ENCODE data around the gene ZFAND3. TPM values are rescaled to one million over a fixed set of nuclear protein-coding genes. Genes with fewer than 3 reads are reported as not detected.

ZFAND3 gene
- total RNA-seq, 1 donor from 2014 or later, result 56.3 TPM

GRCh38 chr6:37784585-37784967 lies 35.0 kb upstream of the ZFAND3 start:
- H3K36me3 Mint-ChIP-seq (ENCODE audit: low read depth), result no peaks in the 10 kb centered on the region
- POLR2A ChIA-PET, result no interaction called here
- no peak for DNase-seq
- peaks cover 19% of the 10 kb centered on the region for H3K4me1 Mint-ChIP-seq
- peak overlapping the region; percentile 81 for H3K4me3 Mint-ChIP-seq
- no peak overlapping the region for H3K27ac Mint-ChIP-seq
- CTCF ChIA-PET, result no interaction called here
- intact Hi-C loops (cut with micrococcal nuclease), result no loop called here
- no peak for TF ChIP-seq CTCF (IDR thresholded peaks at IDR 0.05)
- no peaks in the 10 kb centered on the region for H3K9me3 Mint-ChIP-seq
- H3K27me3 Mint-ChIP-seq, result peaks cover 26% of the 10 kb centered on the region
- ATAC-seq (ENCODE audit: low read depth), result no peak

GRCh38 chr6:37785002-37785662 lies 34.4 kb upstream of the ZFAND3 start:
- no peak overlapping the region for H3K27ac Mint-ChIP-seq
- no peaks in the 10 kb centered on the region for H3K9me3 Mint-ChIP-seq
- no peak for TF ChIP-seq CTCF (IDR thresholded peaks at IDR 0.05)
- H3K27me3 Mint-ChIP-seq, result peaks cover 26% of the 10 kb centered on the region
- H3K36me3 Mint-ChIP-seq (ENCODE audit: low read depth), result no peaks in the 10 kb centered on the region
- ATAC-seq (ENCODE audit: low read depth), result no peak
- H3K4me1 Mint-ChIP-seq, result peaks cover 19% of the 10 kb centered on the region
- ChIA-PET CTCF (no interaction called here), POLR2A (no interaction called here)
- DNase-seq, result no peak
- no peak overlapping the region for H3K4me3 Mint-ChIP-seq
- intact Hi-C loops (cut with micrococcal nuclease), result no loop called here

- Mint-ChIP-seq H3K36me3 (ENCODE audit: low read depth) (no peaks in the 10 kb centered on the region), H3K27ac (no peak overlapping the region), H3K4me3 (no peak overlapping the region), H3K9me3 (no peaks in the 10 kb centered on the region), H3K4me1 (peaks cover 19% of the 10 kb centered on the region), H3K27me3 (peaks cover 26% of the 10 kb centered on the region)
- DNase-seq, result no peak
- ChIA-PET CTCF (no interaction called here), POLR2A (no interaction called here)
- ATAC-seq (ENCODE audit: low read depth), result no peak
- TF ChIP-seq CTCF (IDR thresholded peaks at IDR 0.05), result no peak
- intact Hi-C loops (cut with micrococcal nuclease), result no loop called here
These were observed 33.8 kb upstream of the ZFAND3 start for GRCh38 chr6:37785663-37786270.

GRCh38 chr6:37787216-37787615 lies 32.3 kb upstream of the ZFAND3 start:
- no peak for ATAC-seq (ENCODE audit: low read depth)
- Mint-ChIP-seq H3K4me3 (no peak overlapping the region), H3K27me3 (peaks cover 23% of the 10 kb centered on the region), H3K9me3 (no peaks in the 10 kb centered on the region), H3K36me3 (ENCODE audit: low read depth) (no peaks in the 10 kb centered on the region), H3K27ac (no peak overlapping the region), H3K4me1 (peaks cover 26% of the 10 kb centered on the region)
- intact Hi-C loops (cut with micrococcal nuclease), result no loop called here
- ChIA-PET CTCF (interaction anchor here (0.6 kb wide), 1 partner anchor 8 kb away, joined by 4 read pairs; no protein-coding TSS in a partner anchor), POLR2A (no interaction called here)
- DNase-seq, result no peak
- TF ChIP-seq CTCF (IDR thresholded peaks at IDR 0.05), result no peak

GRCh38 chr6:37788259-37788658 lies 31.3 kb upstream of the ZFAND3 start:
- Mint-ChIP-seq H3K9me3 (no peaks in the 10 kb centered on the region), H3K36me3 (ENCODE audit: low read depth) (no peaks in the 10 kb centered on the region), H3K4me1 (peaks cover 20% of the 10 kb centered on the region), H3K27me3 (peaks cover 20% of the 10 kb centered on the region), H3K4me3 (no peak overlapping the region), H3K27ac (no peak overlapping the region)
- intact Hi-C loops (cut with micrococcal nuclease), result no loop called here
- POLR2A ChIA-PET, result no interaction called here
- CTCF ChIA-PET, result interaction anchor here (0.8 kb wide), 1 partner anchor 706 kb away, joined by 3 read pairs; no protein-coding TSS in a partner anchor
- TF ChIP-seq CTCF (IDR thresholded peaks at IDR 0.05), result no peak
- DNase-seq (no peak), ATAC-seq (ENCODE audit: low read depth) (no peak)
